ENCODE data around the gene AXIN1.
"Not testable (repeated sequence)": the region's sequence is repeated elsewhere in the genome, so short reads cannot be mapped to it uniquely, and the experiment has no call there.

AXIN1 gene

DNA sequence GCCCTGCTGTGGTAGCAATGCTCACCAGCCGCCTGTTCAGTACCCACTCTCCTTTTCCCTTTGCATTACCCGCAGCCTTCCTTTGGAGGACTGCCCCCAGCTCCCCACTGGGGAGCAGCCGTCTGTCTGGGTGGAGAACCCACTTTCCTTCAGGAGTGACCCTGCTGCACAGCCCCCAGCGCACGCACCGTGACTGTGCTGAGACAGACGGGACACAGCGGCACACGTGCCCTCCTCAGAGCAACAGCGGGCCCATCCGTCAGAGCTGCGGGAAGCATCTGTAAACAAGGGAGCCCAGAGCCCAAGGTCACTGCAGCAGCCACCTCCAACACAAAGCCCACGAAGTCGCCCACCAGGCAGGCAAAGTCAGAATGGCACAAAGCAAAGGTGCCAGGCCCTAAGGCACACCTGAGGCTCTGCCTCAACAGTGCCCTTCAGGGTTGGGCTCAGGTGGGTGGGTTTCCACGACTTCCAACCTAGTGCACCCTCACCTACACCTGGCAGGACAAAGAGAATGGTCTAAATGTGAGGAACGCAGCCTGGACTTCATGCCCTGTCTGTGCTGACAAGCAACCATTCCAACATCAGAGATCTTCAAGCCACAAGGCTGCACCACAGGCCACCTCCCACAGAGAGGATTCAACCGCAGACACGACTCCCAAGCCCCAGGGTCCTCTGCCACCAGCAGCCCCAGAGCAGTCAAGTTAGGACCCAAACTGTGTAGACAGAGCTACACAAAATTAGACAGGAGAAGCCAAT lies 9.9 kb downstream of the AXIN1 start:
- H3K27ac ChIP-seq: no peak overlapping the region

DNA sequence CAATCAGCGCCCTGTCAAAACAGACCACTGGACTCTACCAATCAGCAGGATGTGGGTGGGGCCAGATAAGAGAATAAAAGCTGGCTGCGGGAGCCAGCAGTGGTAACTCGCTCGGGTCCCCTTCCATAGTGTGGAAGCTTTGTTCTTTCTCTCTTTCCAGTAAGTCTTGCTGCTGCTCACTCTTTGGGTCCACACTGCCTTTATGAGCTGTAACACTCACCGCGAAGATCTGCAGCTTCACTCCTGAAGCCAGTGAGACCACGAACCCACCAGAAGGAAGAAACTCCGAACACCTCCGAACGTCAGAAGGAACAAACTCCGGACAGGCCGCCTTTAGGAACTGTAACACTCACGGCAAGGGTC lies 10.6 kb downstream of the AXIN1 start:
- H3K36me3 ChIP-seq: peaks cover 41% of the 10 kb centered on the region
- H3K9me3 ChIP-seq (ENCODE audit: severe bottlenecking); H3K27ac ChIP-seq; H3K27me3 ChIP-seq (ENCODE audit: insufficient read depth, low read depth, severe bottlenecking); H3K4me3 ChIP-seq (ENCODE audit: low read depth, low read length); DNase-seq: not testable (repeated sequence)

More for the DNA sequence above, 9.9 kb downstream of the AXIN1 start:
- TF ChIP-seq, protein P1, sequence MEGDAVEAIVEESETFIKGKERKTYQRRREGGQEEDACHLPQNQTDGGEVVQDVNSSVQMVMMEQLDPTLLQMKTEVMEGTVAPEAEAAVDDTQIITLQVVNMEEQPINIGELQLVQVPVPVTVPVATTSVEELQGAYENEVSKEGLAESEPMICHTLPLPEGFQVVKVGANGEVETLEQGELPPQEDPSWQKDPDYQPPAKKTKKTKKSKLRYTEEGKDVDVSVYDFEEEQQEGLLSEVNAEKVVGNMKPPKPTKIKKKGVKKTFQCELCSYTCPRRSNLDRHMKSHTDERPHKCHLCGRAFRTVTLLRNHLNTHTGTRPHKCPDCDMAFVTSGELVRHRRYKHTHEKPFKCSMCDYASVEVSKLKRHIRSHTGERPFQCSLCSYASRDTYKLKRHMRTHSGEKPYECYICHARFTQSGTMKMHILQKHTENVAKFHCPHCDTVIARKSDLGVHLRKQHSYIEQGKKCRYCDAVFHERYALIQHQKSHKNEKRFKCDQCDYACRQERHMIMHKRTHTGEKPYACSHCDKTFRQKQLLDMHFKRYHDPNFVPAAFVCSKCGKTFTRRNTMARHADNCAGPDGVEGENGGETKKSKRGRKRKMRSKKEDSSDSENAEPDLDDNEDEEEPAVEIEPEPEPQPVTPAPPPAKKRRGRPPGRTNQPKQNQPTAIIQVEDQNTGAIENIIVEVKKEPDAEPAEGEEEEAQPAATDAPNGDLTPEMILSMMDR (IDR thresholded peaks at IDR 0.05; ENCODE audit: low read depth, low read length): no peak
- Histone ChIP-seq H3K9me3 (ENCODE audit: severe bottlenecking) (no peaks in the 10 kb centered on the region), H3K36me3 (peaks cover 46% of the 10 kb centered on the region), H3K4me3 (ENCODE audit: low read depth, low read length) (no peak overlapping the region), H3K27me3 (ENCODE audit: insufficient read depth, low read depth, severe bottlenecking) (no peaks in the 10 kb centered on the region)
- DNase-seq: no peak

DNA sequence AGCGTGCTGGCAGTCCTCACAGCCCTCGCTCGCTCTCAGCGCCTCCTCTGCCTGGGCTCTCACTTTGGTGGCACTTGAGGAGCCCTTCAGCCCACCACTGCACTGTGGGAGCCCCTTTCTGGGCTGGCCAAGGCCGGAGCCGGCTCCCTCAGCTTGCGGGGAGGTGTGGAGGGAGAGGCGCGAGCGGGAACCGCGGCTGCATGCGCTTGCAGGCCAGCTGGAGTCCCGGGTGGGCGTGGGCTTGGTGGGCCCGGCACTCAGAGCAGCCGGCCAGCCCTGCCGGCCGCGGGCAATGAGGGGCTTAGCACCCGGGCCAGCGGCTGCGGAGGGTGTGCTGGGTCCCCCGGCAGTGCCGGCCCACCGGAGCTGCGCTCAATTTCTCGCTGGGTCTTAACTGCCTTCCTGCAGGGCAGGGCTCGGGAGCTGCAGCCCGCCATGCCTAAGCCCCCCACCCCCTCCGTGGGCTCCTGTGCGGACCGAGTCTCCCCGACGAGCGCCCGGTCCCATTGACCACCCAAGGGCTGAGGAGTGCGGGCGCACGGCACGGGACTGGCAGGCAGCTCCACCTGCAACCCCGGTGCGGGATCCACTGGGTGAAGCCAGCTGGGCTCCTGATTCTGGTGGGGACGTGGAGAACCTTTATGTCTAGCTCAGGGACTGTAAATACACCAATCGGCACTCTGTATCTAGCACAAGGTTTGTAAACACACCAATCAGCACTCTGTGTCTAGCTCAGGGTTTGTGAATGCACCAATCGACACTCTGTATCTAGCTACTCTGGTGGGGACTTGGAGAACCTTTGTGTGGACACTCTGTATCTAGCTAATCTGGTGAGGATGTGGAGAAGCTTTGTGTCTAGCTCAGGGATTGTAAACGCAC lies 11.2 kb downstream of the AXIN1 start:
- H3K9me3 ChIP-seq (ENCODE audit: severe bottlenecking); DNase-seq; H3K27ac ChIP-seq; H3K27me3 ChIP-seq (ENCODE audit: insufficient read depth, low read depth, severe bottlenecking); H3K4me3 ChIP-seq (ENCODE audit: low read depth, low read length): not testable (repeated sequence)
- H3K36me3 ChIP-seq: peaks cover 35% of the 10 kb centered on the region

DNA sequence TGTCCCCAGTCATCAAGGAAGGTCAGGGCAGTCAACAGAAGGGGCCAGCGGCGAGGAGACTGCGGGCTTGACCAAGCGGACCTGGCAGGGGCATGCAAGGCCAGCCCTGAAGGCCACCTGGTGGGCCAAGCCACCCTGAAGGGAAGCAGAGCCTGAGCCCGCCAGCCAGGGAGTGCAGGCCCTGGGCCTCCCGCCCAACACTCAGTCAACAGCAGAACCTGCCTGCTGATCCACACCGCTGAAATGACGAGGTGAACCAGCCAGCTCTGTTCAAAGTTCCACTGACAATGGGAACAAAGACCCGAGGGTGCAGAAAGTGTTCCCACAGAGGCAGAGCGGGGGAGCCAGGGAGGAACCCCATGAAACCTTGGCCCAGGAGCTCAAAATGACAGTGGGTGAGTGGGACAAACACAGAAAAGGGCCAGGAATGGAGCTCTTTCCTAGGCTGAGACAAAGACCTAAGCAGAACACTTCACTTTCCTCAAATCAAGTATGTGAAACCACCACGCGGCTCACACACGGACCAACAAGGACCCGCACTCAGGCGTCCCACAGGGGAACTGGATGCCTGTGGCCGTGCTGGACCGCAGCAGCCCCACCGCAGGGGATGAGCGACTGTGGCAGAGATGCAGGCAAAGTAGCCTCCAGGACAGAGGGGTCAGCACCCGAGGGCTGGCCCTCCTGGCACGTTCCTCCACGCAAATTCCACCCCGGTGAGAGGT lies 12.0 kb downstream of the AXIN1 start:
- TF ChIP-seq, protein P1 (IDR thresholded peaks at IDR 0.05; ENCODE audit: low read depth, low read length): no peak
- DNase-seq: no peak
- no peak overlapping the region for H3K27ac ChIP-seq
- peaks cover 27% of the 10 kb centered on the region for H3K36me3 ChIP-seq
- no peak overlapping the region for H3K4me3 ChIP-seq (ENCODE audit: low read depth, low read length)
- no peaks in the 10 kb centered on the region for H3K9me3 ChIP-seq (ENCODE audit: severe bottlenecking)
- H3K27me3 ChIP-seq (ENCODE audit: insufficient read depth, low read depth, severe bottlenecking): no peaks in the 10 kb centered on the region

DNA sequence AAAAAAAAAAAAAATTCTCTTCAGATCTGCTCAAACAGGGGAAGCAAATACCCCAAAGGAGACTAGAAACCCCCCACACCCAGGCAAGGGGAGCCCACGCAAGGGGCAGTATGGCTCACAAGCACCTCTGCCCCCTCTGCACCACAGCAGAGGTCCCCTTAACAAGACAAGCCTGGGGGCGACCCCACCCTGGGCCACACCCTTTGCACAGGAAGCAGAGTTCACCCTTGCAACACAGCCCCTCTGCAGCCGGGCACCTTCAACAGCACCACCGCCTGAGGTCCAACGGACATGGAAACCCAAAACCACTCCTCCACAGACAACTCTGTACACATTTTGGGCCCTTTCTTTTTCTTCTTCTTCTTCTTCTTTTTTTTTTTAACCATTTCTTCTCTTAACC lies 12.8 kb downstream of the AXIN1 start:
- Histone ChIP-seq H3K27me3 (ENCODE audit: insufficient read depth, low read depth, severe bottlenecking) (no peaks in the 10 kb centered on the region), H3K36me3 (peaks cover 18% of the 10 kb centered on the region), H3K27ac (no peak overlapping the region), H3K4me3 (ENCODE audit: low read depth, low read length) (no peak overlapping the region), H3K9me3 (ENCODE audit: severe bottlenecking) (no peaks in the 10 kb centered on the region)
- TF ChIP-seq, protein P1 (IDR thresholded peaks at IDR 0.05; ENCODE audit: low read depth, low read length): no peak
- DNase-seq: no peak

DNA sequence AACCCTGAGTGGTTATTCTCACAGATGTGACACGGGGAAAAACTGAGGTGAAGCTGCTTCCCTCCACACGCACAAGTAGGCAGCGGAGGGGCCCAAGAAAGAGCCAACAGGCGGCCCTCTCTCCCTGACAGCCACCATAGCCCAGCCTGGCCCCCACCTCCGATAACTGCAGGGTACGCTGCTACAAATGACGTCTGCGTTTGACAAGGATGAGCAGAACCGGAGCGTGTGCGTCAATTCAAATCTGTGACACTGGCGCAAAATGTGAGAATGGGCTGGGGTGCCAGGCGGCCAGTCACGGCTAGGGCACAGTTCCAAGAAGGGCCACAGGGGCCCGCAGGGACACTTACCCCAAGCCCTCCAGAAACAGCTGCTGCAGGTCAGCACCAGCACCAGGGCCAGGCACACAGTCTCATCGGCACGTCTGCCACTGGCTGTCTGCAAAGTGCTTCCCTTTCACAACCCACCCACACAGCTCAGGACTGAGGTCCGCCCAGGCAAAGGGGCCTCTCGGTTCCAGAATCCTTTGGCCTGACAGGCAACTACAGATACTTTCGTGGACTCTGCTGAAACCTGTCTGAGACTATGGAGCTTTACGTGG lies 14.4 kb downstream of the AXIN1 start:
- Histone ChIP-seq H3K9me3 (ENCODE audit: severe bottlenecking) (no peaks in the 10 kb centered on the region), H3K27me3 (ENCODE audit: insufficient read depth, low read depth, severe bottlenecking) (no peaks in the 10 kb centered on the region), H3K36me3 (peaks cover 7% of the 10 kb centered on the region), H3K27ac (peak overlapping the region; percentile 30; the same call in 1 of the 2 replicates), H3K4me3 (ENCODE audit: low read depth, low read length) (no peak overlapping the region)
- TF ChIP-seq, protein P1 (IDR thresholded peaks at IDR 0.05; ENCODE audit: low read depth, low read length): no peak
- no peak for DNase-seq
